B cell (primary cell): ENCODE results near the gene CYB5R3. TPM values are rescaled to one million over a fixed set of nuclear protein-coding genes. Genes with fewer than 3 reads are reported as not detected.

Experiments
- ATAC-seq: fragments of 200-7000 bp; cut with Tn5 transposase; one replicate; pipeline ENCODE4 v1.10.0; 2021; ENCODE audit warnings: low read depth, mild to moderate bottlenecking, moderate number of reproducible peaks, moderate library complexity
- CTCF ChIA-PET: fragments of 350-600 bp; sonication (Branson Sonifier 250); formaldehyde crosslinking; loops from one replicate; lab custom pipeline; 2021; ENCODE audit warnings: antibody characterized with exemption, inconsistent platforms; lab: Charles Lee
- POLR2A ChIA-PET: fragments of 350-600 bp; sonication (Branson Sonifier 250); formaldehyde crosslinking; loops from one replicate; lab custom pipeline; 2021; ENCODE audit warnings: antibody characterized with exemption; lab: Charles Lee
- DNase-seq: peaks from one replicate; pipeline ENCODE4 v3.0.0; 2013
- H2AFZ ChIP-seq: 2 replicates; pipeline ENCODE4 v1.6.1; 2012; ENCODE audit warnings: mild to moderate bottlenecking, low read depth, low read length; ENCODE audit not compliant: insufficient read depth, poor library complexity, severe bottlenecking
- H3K27ac ChIP-seq, 2 donors: 1 replicate in 1 of 2; 2 replicates in 1 of 2; pipeline ENCODE4 v1.5.1; 2012 to 2013; ENCODE audit warnings: low read length in 2 of 2, mild to moderate bottlenecking in 2 of 2, moderate library complexity in 1 of 2
- H3K27me3 ChIP-seq, 4 experiments: fragments of 200-600 bp in 1 of 4; sonication (generic) in 1 of 4; replicated peaks in 1 of 4; 1 replicate in 2 of 4; 2 replicates in 2 of 4; pipeline versions ENCODE4 v1.6.1 to v1.7.0; 2013 to 2016; ENCODE audit warnings: low read length in 3 of 4, mild to moderate bottlenecking in 2 of 4, mixed read lengths in 1 of 4, moderate library complexity in 1 of 4; ENCODE audit not compliant: insufficient read depth in 4 of 4, control insufficient read depth in 3 of 4; ENCODE audit errors: control extremely low read depth in 1 of 4
- H3K36me3 ChIP-seq, 2 experiments: replicated peaks in 1 of 2; 1 replicate in 1 of 2; 2 replicates in 1 of 2; pipeline versions ENCODE4 v1.6.1 to v1.7.1; 2013; ENCODE audit warnings: low read length in 1 of 2; ENCODE audit not compliant: insufficient read depth in 2 of 2, control insufficient read depth in 1 of 2; ENCODE audit errors: control extremely low read depth in 1 of 2, extremely low read depth in 1 of 2
- H3K4me1 ChIP-seq, 2 donors: fragments of 200-600 bp in 1 of 2; sonication (generic) in 1 of 2; 1 replicate in 1 of 2; 2 replicates in 1 of 2; pipeline versions ENCODE4 v1.5.1 to v1.6.1; 2013 to 2017; ENCODE audit warnings: low read length in 2 of 2; ENCODE audit not compliant: control insufficient read depth in 2 of 2, insufficient read depth in 2 of 2
- H3K4me2 ChIP-seq: replicated peaks from 2 replicates; pipeline ENCODE3; 2012; ENCODE audit warnings: mild to moderate bottlenecking, low read depth, low read length; ENCODE audit not compliant: poor library complexity, severe bottlenecking
- H3K4me3 ChIP-seq, 5 experiments: fragments of 200-600 bp in 1 of 5; sonication (generic) in 1 of 5; 1 replicate in 3 of 5; 2 replicates in 2 of 5; pipeline versions ENCODE4 v1.5.1 to v1.7.0; 2011 to 2016; ENCODE audit warnings: low read length in 4 of 5, mild to moderate bottlenecking in 4 of 5, low read depth in 2 of 5, control low read depth in 1 of 5, moderate library complexity in 1 of 5; ENCODE audit not compliant: insufficient read depth in 1 of 5; ENCODE audit errors: control extremely low read depth in 1 of 5, extremely low read depth in 1 of 5
- H3K79me2 ChIP-seq: fragments of 200-600 bp; sonication (generic); one replicate; pipeline ENCODE4 v1.6.0; 2016; ENCODE audit warnings: low read length; ENCODE audit not compliant: control insufficient read depth, insufficient read depth
- H3K9ac ChIP-seq: fragments of 200-600 bp; sonication (generic); 2 replicates; pipeline ENCODE4 v1.6.1; 2017; ENCODE audit warnings: mild to moderate bottlenecking, low read length, moderate library complexity
- H3K9me3 ChIP-seq, 3 donors: one replicate each; pipeline versions ENCODE4 v1.6.1 to v1.7.1; 2013; ENCODE audit warnings: low read length in 2 of 3; ENCODE audit not compliant: control insufficient read depth in 2 of 3, insufficient read depth in 1 of 3; ENCODE audit errors: control extremely low read depth in 1 of 3
- H4K20me1 ChIP-seq: 2 replicates; pipeline ENCODE4 v1.6.0; 2012; ENCODE audit warnings: mild to moderate bottlenecking, low read length; ENCODE audit not compliant: insufficient read depth, control insufficient read depth, poor library complexity, severe bottlenecking
- H3K27ac Mint-ChIP-seq: one replicate; pipeline ENCODE4 v1.8.0; 2021; ENCODE audit warnings: mixed read lengths
- H3K27me3 Mint-ChIP-seq: one replicate; pipeline ENCODE4 v1.8.0; 2021; ENCODE audit warnings: mixed read lengths
- H3K4me1 Mint-ChIP-seq: one replicate; pipeline ENCODE4 v1.8.0; 2021; ENCODE audit warnings: mixed read lengths
- H3K4me3 Mint-ChIP-seq: one replicate; pipeline ENCODE4 v1.8.0; 2021; ENCODE audit warnings: mixed read lengths
- H3K9me3 Mint-ChIP-seq: one replicate; pipeline ENCODE4 v1.8.0; 2022; ENCODE audit warnings: mixed read lengths; ENCODE audit not compliant: insufficient read depth
- EZH2 ChIP-seq: IDR thresholded peaks from 2 replicates; pipeline ENCODE4 v1.6.1; 2012; ENCODE audit warnings: borderline replicate concordance, low read depth, mild to moderate bottlenecking, moderate library complexity, low read length; ENCODE audit not compliant: insufficient read depth, poor library complexity, severe bottlenecking
- WGBS: methylation state at CpG from one replicate; pipeline ENCODE4 v1.1.5; 2013; ENCODE audit warnings: missing lambda C conversion rate; ENCODE audit not compliant: insufficient coverage; 5-methylcytosine and 5-hydroxymethylcytosine counted together
- intact Hi-C: fragments of 100-400 bp; cut with micrococcal nuclease; formaldehyde crosslinking; loops from one replicate; pipeline ENCODE4 v1.10.0; 2022
- polyA plus RNA-seq: library from polyadenylated mRNA; depleted of rRNA; stranded (reverse); fragments of >200 nt; gene quantifications from 2 replicates; pipeline ENCODE4 v1.2.3, GENCODE V29; 2012
- total RNA-seq, 2 donors: library from RNA; stranded (reverse); fragments of 120-200 nt in 1 of 2; gene quantifications; 1 replicate in 1 of 2; 2 replicates in 1 of 2; pipeline versions ENCODE4 v1.2.3 to v1.2.4, GENCODE V29; 2013 to 2022
- TF ChIP-seq, protein P1 (sequence below): fragments of 200-600 bp; IDR thresholded peaks from one replicate; pipeline ENCODE4 v1.8.0; 2022; ENCODE audit warnings: antibody characterized with exemption, mild to moderate bottlenecking

The CYB5R3 gene
- total and polyA plus RNA-seq, 2 donors (not counting 1 experiment from before 2014, with no cell fraction given) = 60.8 to 79.2 TPM

DNA sequence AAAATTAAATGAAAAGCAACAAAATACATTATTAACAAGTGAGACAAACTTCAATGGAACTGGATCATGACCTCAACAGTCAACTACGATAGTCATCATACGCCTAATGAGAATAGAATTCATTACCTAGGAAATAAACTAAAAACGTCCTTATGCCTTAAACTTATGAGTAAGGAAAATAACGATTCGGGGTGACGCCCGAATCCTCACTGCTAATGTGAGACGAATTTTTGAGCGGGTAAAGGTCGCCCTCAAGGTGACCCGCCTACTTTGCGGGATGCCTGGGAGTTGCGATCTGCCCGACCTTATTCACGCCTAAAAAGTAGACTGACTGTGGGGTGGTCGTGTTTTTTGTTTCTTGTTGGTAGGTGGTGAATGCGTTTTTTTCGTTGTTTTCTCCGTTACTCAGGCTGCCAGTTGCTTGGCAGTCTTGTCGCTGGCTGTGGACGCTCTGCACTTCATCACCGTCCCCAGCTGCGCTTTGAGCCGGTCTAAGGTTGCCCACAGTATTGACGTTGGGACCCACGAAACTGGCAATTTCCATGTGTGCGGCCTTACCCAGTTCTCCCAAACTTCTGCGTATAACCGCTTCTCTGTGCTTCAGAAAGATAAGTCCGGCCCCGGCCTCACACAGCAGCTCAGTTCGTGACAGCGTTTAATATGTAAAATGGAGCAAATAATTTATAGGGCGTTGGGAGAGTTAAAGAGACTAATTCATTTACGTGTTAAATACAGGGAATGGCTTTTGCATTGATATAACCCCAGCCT lies 33.9 kb downstream of the CYB5R3 start:
- TF ChIP-seq, protein P1, sequence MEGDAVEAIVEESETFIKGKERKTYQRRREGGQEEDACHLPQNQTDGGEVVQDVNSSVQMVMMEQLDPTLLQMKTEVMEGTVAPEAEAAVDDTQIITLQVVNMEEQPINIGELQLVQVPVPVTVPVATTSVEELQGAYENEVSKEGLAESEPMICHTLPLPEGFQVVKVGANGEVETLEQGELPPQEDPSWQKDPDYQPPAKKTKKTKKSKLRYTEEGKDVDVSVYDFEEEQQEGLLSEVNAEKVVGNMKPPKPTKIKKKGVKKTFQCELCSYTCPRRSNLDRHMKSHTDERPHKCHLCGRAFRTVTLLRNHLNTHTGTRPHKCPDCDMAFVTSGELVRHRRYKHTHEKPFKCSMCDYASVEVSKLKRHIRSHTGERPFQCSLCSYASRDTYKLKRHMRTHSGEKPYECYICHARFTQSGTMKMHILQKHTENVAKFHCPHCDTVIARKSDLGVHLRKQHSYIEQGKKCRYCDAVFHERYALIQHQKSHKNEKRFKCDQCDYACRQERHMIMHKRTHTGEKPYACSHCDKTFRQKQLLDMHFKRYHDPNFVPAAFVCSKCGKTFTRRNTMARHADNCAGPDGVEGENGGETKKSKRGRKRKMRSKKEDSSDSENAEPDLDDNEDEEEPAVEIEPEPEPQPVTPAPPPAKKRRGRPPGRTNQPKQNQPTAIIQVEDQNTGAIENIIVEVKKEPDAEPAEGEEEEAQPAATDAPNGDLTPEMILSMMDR = no peak
- TF ChIP-seq EZH2 = no peak
- 0% methylated on average over 20 of the region's 35 CpGs for WGBS
- H3K4me1 Mint-ChIP-seq = peaks cover 51% of the 10 kb centered on the region

More for the DNA sequence above, 33.9 kb downstream of the CYB5R3 start:
- ChIA-PET CTCF (interaction anchor here (0.9 to 1.9 kb wide), 9 partner anchors 9 to 252 kb away, joined by 3 to 7 read pairs (median 3); no protein-coding TSS in a partner anchor), POLR2A (interaction anchor here (0.6 to 2.9 kb wide), 14 partner anchors 28 to 536 kb away, joined by 3 to 23 read pairs (median 6); partner anchors contain the start of genes ARFGAP3, CYB5R3, PACSIN2 and SERHL2)
- Histone ChIP-seq H3K79me2 (peaks cover 33% of the 10 kb centered on the region), H3K27ac (peak overlapping the region; percentile 98 to 100), H3K36me3 (peaks cover 0 to 34% of the 10 kb centered on the region in 2 experiments), H3K4me2 (peak overlapping the region; percentile 76), H3K27me3 (no peaks in the 10 kb centered on the region), H2AFZ (peak overlapping the region; percentile 88), H3K4me1 (peaks cover 21 to 46% of the 10 kb centered on the region in 2 donors), H3K9me3 (no peaks in the 10 kb centered on the region), H3K9ac (peak overlapping the region; percentile 95), H4K20me1 (peaks cover 33% of the 10 kb centered on the region), H3K4me3 (peak overlapping the region; percentile 59 to 82 (median 74))
- H3K4me3 Mint-ChIP-seq = peak overlapping the region; percentile 92
- ATAC-seq (peak; percentile 63), DNase-seq (peak; percentile 97)
- intact Hi-C loops = loop anchor here (1.0 to 2.0 kb wide), 7 partner anchors 32 to 400 kb away; partner anchors contain the start of genes ARFGAP3, CYB5R3, PACSIN2 and SERHL2
- no peaks in the 10 kb centered on the region for H3K9me3 Mint-ChIP-seq
- H3K27ac Mint-ChIP-seq = peak overlapping the region; percentile 100
- no peaks in the 10 kb centered on the region for H3K27me3 Mint-ChIP-seq
